Mesenchymal stem cell (in vitro differentiated cells and primary cell): Measurements from ENCODE around the gene DOK5.

ENCODE experiments used
- DNase-seq: peaks from one replicate; pipeline ENCODE4 v3.0.0-alpha.2; 2013
- H2AFZ ChIP-seq: one replicate; pipeline ENCODE4 v1.6.1; 2013; ENCODE audit warnings: low read depth, mild to moderate bottlenecking, control low read depth, inconsistent platforms, low read length, moderate library complexity
- H2AK5ac ChIP-seq: 2 replicates; pipeline ENCODE4 v1.6.1; 2013; ENCODE audit warnings: low read length, moderate library complexity, mild to moderate bottlenecking, inconsistent platforms; ENCODE audit not compliant: severe bottlenecking
- H2BK120ac ChIP-seq: one replicate; pipeline ENCODE4 v1.6.1; 2013; ENCODE audit warnings: low read depth, mild to moderate bottlenecking, inconsistent platforms, low read length, moderate library complexity
- H2BK12ac ChIP-seq, 2 experiments: one replicate each; pipeline ENCODE4 v1.6.1; 2013; ENCODE audit warnings: inconsistent platforms in 2 of 2, low read length in 2 of 2, mild to moderate bottlenecking in 2 of 2, moderate library complexity in 2 of 2, control low read depth in 1 of 2
- H2BK15ac ChIP-seq: one replicate; pipeline ENCODE4 v1.6.1; 2013; ENCODE audit warnings: mild to moderate bottlenecking, low read depth, inconsistent platforms; ENCODE audit not compliant: poor library complexity, severe bottlenecking
- H2BK5ac ChIP-seq: 2 replicates; pipeline ENCODE4 v1.6.1; 2013; ENCODE audit warnings: low read depth, mild to moderate bottlenecking, low read length, control low read depth, inconsistent platforms; ENCODE audit not compliant: poor library complexity, severe bottlenecking
- H3K14ac ChIP-seq, 2 experiments: one replicate each; pipeline ENCODE4 v1.6.1; 2013; ENCODE audit warnings: inconsistent platforms in 2 of 2, low read length in 2 of 2, control low read depth in 1 of 2, mild to moderate bottlenecking in 1 of 2, moderate library complexity in 1 of 2
- H3K18ac ChIP-seq, 2 experiments: one replicate each; pipeline ENCODE4 v1.6.1; 2013; ENCODE audit warnings: inconsistent platforms in 2 of 2, low read length in 2 of 2, control low read depth in 1 of 2, low read depth in 1 of 2, mild to moderate bottlenecking in 1 of 2
- H3K23ac ChIP-seq, 2 experiments: one replicate each; pipeline ENCODE4 v1.6.1; 2013; ENCODE audit warnings: inconsistent platforms in 2 of 2, low read length in 2 of 2, mild to moderate bottlenecking in 2 of 2, moderate library complexity in 2 of 2, control low read depth in 1 of 2
- H3K27ac ChIP-seq: 2 replicates; pipeline ENCODE4 v1.5.1; 2013; ENCODE audit warnings: mild to moderate bottlenecking, moderate library complexity, low read length, control low read depth, inconsistent platforms; ENCODE audit not compliant: poor library complexity, severe bottlenecking
- H3K27me3 ChIP-seq, 2 experiments: 2 replicates each; pipeline versions ENCODE4 v1.6.1 to v1.7.0; 2013; ENCODE audit warnings: low read length in 2 of 2, mild to moderate bottlenecking in 2 of 2, moderate library complexity in 2 of 2, control low read depth in 1 of 2, inconsistent platforms in 1 of 2; ENCODE audit not compliant: control insufficient read depth in 1 of 2, insufficient read depth in 1 of 2
- H3K36me3 ChIP-seq, 2 experiments: 2 replicates each; pipeline versions ENCODE4 v1.6.1 to v1.7.0; 2013; ENCODE audit warnings: low read length in 2 of 2, control low read depth in 1 of 2, inconsistent platforms in 1 of 2, low read depth in 1 of 2, mild to moderate bottlenecking in 1 of 2; ENCODE audit not compliant: insufficient read depth in 2 of 2, control insufficient read depth in 1 of 2
- H3K4ac ChIP-seq, 2 experiments: one replicate each; pipeline ENCODE4 v1.6.1; 2013; ENCODE audit warnings: inconsistent platforms in 2 of 2, low read length in 2 of 2, mild to moderate bottlenecking in 2 of 2, moderate library complexity in 2 of 2, control low read depth in 1 of 2, low read depth in 1 of 2
- H3K4me1 ChIP-seq: 2 replicates; pipeline ENCODE4 v1.6.1; 2013; ENCODE audit warnings: low read depth, low read length, control low read depth; ENCODE audit not compliant: control insufficient read depth, insufficient read depth
- H3K4me2 ChIP-seq: 2 replicates; pipeline ENCODE4 v1.6.1; 2013; ENCODE audit warnings: low read length, mild to moderate bottlenecking, inconsistent platforms; ENCODE audit not compliant: poor library complexity, severe bottlenecking
- H3K4me3 ChIP-seq, 2 experiments: 2 replicates each; pipeline versions ENCODE4 v1.5.1 to v1.7.0; 2013; ENCODE audit warnings: low read length in 2 of 2, mild to moderate bottlenecking in 2 of 2, control low read depth in 1 of 2, low read depth in 1 of 2; ENCODE audit not compliant: insufficient read depth in 1 of 2
- H3K79me1 ChIP-seq: replicated peaks from 2 replicates; pipeline ENCODE4 v1.6.1; 2013; ENCODE audit warnings: mild to moderate bottlenecking, control low read depth, low read length, inconsistent platforms; ENCODE audit not compliant: poor library complexity, severe bottlenecking
- H3K9ac ChIP-seq: 2 replicates; pipeline ENCODE4 v1.7.0; 2013; ENCODE audit warnings: mild to moderate bottlenecking, low read length, moderate library complexity
- H3K9me3 ChIP-seq: 2 replicates; pipeline ENCODE4 v1.7.0; 2013; ENCODE audit warnings: mild to moderate bottlenecking, low read length; ENCODE audit not compliant: control insufficient read depth
- H4K8ac ChIP-seq: one replicate; pipeline ENCODE4 v1.6.1; 2013; ENCODE audit warnings: inconsistent platforms, mild to moderate bottlenecking, low read length, moderate library complexity
- H4K91ac ChIP-seq: one replicate; pipeline ENCODE4 v1.6.1; 2013; ENCODE audit warnings: mild to moderate bottlenecking, low read length, inconsistent platforms
- WGBS: methylation state at CpG from one replicate; pipeline ENCODE4 v1.1.7; 2013; ENCODE audit warnings: mixed read lengths; 5-methylcytosine and 5-hydroxymethylcytosine counted together

DOK5 gene

DNA sequence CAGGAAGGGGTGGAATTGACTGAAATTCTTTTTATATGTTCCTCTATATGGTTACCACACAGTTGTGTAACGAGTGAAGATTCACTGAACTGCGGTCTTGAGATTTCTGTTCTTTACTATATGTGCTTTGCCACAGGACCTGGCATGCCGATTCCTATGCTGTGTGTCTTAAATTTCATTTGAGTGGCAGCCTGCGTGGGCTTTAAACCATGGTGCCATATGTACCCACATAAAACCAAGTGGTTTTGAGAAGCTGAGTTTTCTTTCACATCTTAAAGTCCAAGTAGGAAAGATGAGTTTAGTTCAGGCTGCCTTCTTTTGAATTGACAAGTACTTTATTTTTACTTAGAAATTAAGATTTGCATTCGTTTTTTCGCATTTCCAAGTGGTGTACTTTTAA, 101.1 kb downstream of the DOK5 start:
- no peak overlapping the region for H3K23ac ChIP-seq
- H3K79me1 ChIP-seq: no peaks in the 10 kb centered on the region
- H2AFZ ChIP-seq: no peak overlapping the region
- no peak overlapping the region for H2AK5ac ChIP-seq
- no peak overlapping the region for H3K18ac ChIP-seq
- H3K14ac ChIP-seq: no peak overlapping the region
- no peak overlapping the region for H3K4me2 ChIP-seq
- no peak for DNase-seq
- no peaks in the 10 kb centered on the region for H3K36me3 ChIP-seq
- no peak overlapping the region for H2BK12ac ChIP-seq
- no peaks in the 10 kb centered on the region for H3K4me1 ChIP-seq
- no peak overlapping the region for H3K4me3 ChIP-seq
- WGBS: 63% methylated on average over 4 of the region's 6 CpGs
- no peak overlapping the region for H2BK120ac ChIP-seq
- H3K27ac ChIP-seq: no peak overlapping the region
- no peak overlapping the region for H3K9ac ChIP-seq
- no peak overlapping the region for H4K91ac ChIP-seq
- H4K8ac ChIP-seq: no peak overlapping the region
- no peak overlapping the region for H2BK15ac ChIP-seq
- no peaks in the 10 kb centered on the region for H3K27me3 ChIP-seq
- no peak overlapping the region for H2BK5ac ChIP-seq
- H3K4ac ChIP-seq: no peak overlapping the region
- no peaks in the 10 kb centered on the region for H3K9me3 ChIP-seq

- Histone ChIP-seq H3K9me3 (no peaks in the 10 kb centered on the region), H3K4me2 (no peak overlapping the region), H3K36me3 (no peaks in the 10 kb centered on the region), H3K4ac (no peak overlapping the region), H3K79me1 (no peaks in the 10 kb centered on the region), H4K8ac (no peak overlapping the region), H2AK5ac (no peak overlapping the region), H3K23ac (no peak overlapping the region), H2BK12ac (no peak overlapping the region), H4K91ac (no peak overlapping the region), H3K27me3 (no peaks in the 10 kb centered on the region), H2BK5ac (no peak overlapping the region), H3K9ac (no peak overlapping the region), H3K4me3 (no peak overlapping the region), H3K27ac (no peak overlapping the region), H3K14ac (no peak overlapping the region), H2BK120ac (no peak overlapping the region), H3K18ac (no peak overlapping the region), H2AFZ (no peak overlapping the region), H3K4me1 (no peaks in the 10 kb centered on the region), H2BK15ac (no peak overlapping the region)
- DNase-seq: no peak
Observed at GRCh38 chr20:54577637-54578036, 102.2 kb downstream of the DOK5 start.

DNA sequence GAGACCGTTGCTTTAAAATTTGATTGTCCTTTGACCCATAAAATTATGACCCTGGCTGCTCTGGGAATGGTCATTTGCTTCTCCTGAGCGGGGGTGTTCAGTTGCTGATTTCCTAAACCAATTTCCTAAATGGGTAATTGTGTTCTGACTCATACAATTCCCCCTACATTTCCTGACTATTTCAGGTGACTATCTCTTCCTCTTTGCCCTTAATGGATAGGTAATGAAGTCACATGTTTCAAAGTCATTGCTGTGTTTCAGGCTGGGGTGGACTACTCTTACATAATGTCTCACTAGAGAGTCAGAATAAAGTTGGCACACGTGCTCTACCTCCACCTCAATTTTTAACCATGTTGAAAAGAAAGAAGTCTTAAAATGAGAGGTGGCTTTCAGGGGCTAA, 109.8 kb downstream of the DOK5 start:
- H3K9ac ChIP-seq: no peak overlapping the region
- H2BK15ac ChIP-seq: no peak overlapping the region
- no peak for DNase-seq
- H2AK5ac ChIP-seq: no peak overlapping the region
- H2BK5ac ChIP-seq: no peak overlapping the region
- H3K9me3 ChIP-seq: peaks cover 11% of the 10 kb centered on the region
- H3K79me1 ChIP-seq: no peaks in the 10 kb centered on the region
- no peaks in the 10 kb centered on the region for H3K4me1 ChIP-seq
- no peak overlapping the region for H4K8ac ChIP-seq
- no peak overlapping the region for H2BK12ac ChIP-seq
- H3K4ac ChIP-seq: no peak overlapping the region
- 59% methylated on average over 2 of the region's 3 CpGs for WGBS
- H3K27ac ChIP-seq: no peak overlapping the region
- no peak overlapping the region for H4K91ac ChIP-seq
- H3K18ac ChIP-seq: no peak overlapping the region
- H3K4me3 ChIP-seq: no peak overlapping the region
- no peak overlapping the region for H3K4me2 ChIP-seq
- H3K36me3 ChIP-seq: no peaks in the 10 kb centered on the region
- H3K27me3 ChIP-seq: no peaks in the 10 kb centered on the region
- H3K23ac ChIP-seq: no peak overlapping the region
- no peak overlapping the region for H2AFZ ChIP-seq
- no peak overlapping the region for H2BK120ac ChIP-seq
- no peak overlapping the region for H3K14ac ChIP-seq

- no peak overlapping the region for H3K18ac ChIP-seq
- no peak overlapping the region for H3K4me3 ChIP-seq
- 86% methylated on average over 6 of the region's 6 CpGs for WGBS
- H3K27ac ChIP-seq: no peak overlapping the region
- no peak overlapping the region for H3K23ac ChIP-seq
- no peak overlapping the region for H3K9ac ChIP-seq
- H4K91ac ChIP-seq: no peak overlapping the region
- no peak overlapping the region for H4K8ac ChIP-seq
- H3K79me1 ChIP-seq: no peaks in the 10 kb centered on the region
- H3K4me1 ChIP-seq: no peaks in the 10 kb centered on the region
- H3K36me3 ChIP-seq: peaks cover 0 to 9% of the 10 kb centered on the region in 2 experiments
- H3K9me3 ChIP-seq: peaks cover 11% of the 10 kb centered on the region
- H3K14ac ChIP-seq: no peak overlapping the region
- H3K27me3 ChIP-seq: no peaks in the 10 kb centered on the region
- no peak overlapping the region for H2AFZ ChIP-seq
- no peak overlapping the region for H2BK12ac ChIP-seq
- no peak for DNase-seq
- H2AK5ac ChIP-seq: no peak overlapping the region
- H2BK5ac ChIP-seq: no peak overlapping the region
- H3K4me2 ChIP-seq: no peak overlapping the region
- no peak overlapping the region for H2BK120ac ChIP-seq
- H3K4ac ChIP-seq: no peak overlapping the region
- no peak overlapping the region for H2BK15ac ChIP-seq
Observed at GRCh38 chr20:54587408-54587807, 112.0 kb downstream of the DOK5 start.
